Measurements from ENCODE around the gene NMRK2. TPM values are rescaled to one million over a fixed set of nuclear protein-coding genes. Genes with fewer than 3 reads are reported as not detected.

NMRK2 gene
- total RNA-seq, 1 experiment from 2014 or later, result not detected

- ATAC-seq (no peak; the same call in 1 of the 2 replicates), DNase-seq (ENCODE audit: low read depth, low spot score) (no peak)
- ChIA-PET POLR2A (no interaction called here), RAD21 (ENCODE audit: low non-redundant PET in 1 of 2, low total read pairs in 2 of 2, uncharacterized antibody in 2 of 2, unreplicated experiment in 2 of 2) (no interaction called here), CTCF (no interaction called here)
- Histone ChIP-seq H3K27me3 (ENCODE audit: insufficient read depth, low read length) (no peaks in the 10 kb centered on the region), H3K9me2 (ENCODE audit: insufficient read depth) (no peaks in the 10 kb centered on the region), H4K20me1 (ENCODE audit: insufficient read depth) (no peaks in the 10 kb centered on the region), H3K27ac (ENCODE audit: low read depth, low read length) (no peak overlapping the region), H3K36me3 (ENCODE audit: control insufficient read depth in 1 of 2, insufficient read depth in 2 of 2, low read length in 2 of 2) (no peaks in the 10 kb centered on the region), H3K79me2 (ENCODE audit: insufficient read depth, low read length) (no peaks in the 10 kb centered on the region), H3K4me3 (replicated peaks in 1 of 2; ENCODE audit: low read depth in 1 of 2, low read length in 2 of 2) (no peak overlapping the region), H3K4me1 (ENCODE audit: control insufficient read depth in 1 of 2, insufficient read depth in 2 of 2, low read length in 2 of 2) (no peaks in the 10 kb centered on the region), H2AFZ (ENCODE audit: low read depth, low read length, poor library complexity, severe bottlenecking) (no peak overlapping the region), H3K9me3 (ENCODE audit: control insufficient read depth in 1 of 2, insufficient read depth in 1 of 2, low read depth in 1 of 2, low read length in 2 of 2) (peaks cover 0 to 6% of the 10 kb centered on the region in 2 experiments; a peak in 1 of 4 replicates), H3K4me2 (ENCODE audit: low read length) (no peak overlapping the region), H3K9ac (ENCODE audit: low read length) (no peak overlapping the region)
- intact Hi-C loops (cut with micrococcal nuclease), result no loop called here
- TF ChIP-seq POLR2AphosphoS5 (IDR thresholded peaks at IDR 0.05; ENCODE audit: low read depth, low read length), result no peak
- TF ChIP-seq EGR1 (IDR thresholded peaks at IDR 0.05; ENCODE audit: low read depth), result no peak
- no peak for TF ChIP-seq MAX (IDR thresholded peaks at IDR 0.05)
- TF ChIP-seq EZH2phosphoT487 (IDR thresholded peaks at IDR 0.05; ENCODE audit: borderline replicate concordance), result no peak
- BruUV-seq (replicated peaks), result no TSS peak
Observed at GRCh38 chr19:3908266-3909054, 24.4 kb upstream of the NMRK2 start.

GRCh38 chr19:3910105-3910504 lies 22.8 kb upstream of the NMRK2 start:
- no peaks in the 10 kb centered on the region for H4K20me1 ChIP-seq (ENCODE audit: insufficient read depth)
- intact Hi-C loops (cut with micrococcal nuclease), result no loop called here
- peaks cover 0 to 6% of the 10 kb centered on the region in 2 experiments; a peak in 1 of 4 replicates for H3K9me3 ChIP-seq (ENCODE audit: control insufficient read depth in 1 of 2, insufficient read depth in 1 of 2, low read depth in 1 of 2, low read length in 2 of 2)
- CTCF ChIA-PET, result no interaction called here
- no peaks in the 10 kb centered on the region for H3K36me3 ChIP-seq (ENCODE audit: control insufficient read depth in 1 of 2, insufficient read depth in 2 of 2, low read length in 2 of 2)
- H3K4me2 ChIP-seq (ENCODE audit: low read length), result no peak overlapping the region
- no peak for TF ChIP-seq ATF3 (IDR thresholded peaks at IDR 0.05)
- TF ChIP-seq CBX3 (IDR thresholded peaks at IDR 0.05; ENCODE audit: low read depth), result peak; percentile 20; the same call in 1 of the 2 replicates
- no peak for ATAC-seq
- H2AFZ ChIP-seq (ENCODE audit: low read depth, low read length, poor library complexity, severe bottlenecking), result no peak overlapping the region
- no peaks in the 10 kb centered on the region for H3K9me2 ChIP-seq (ENCODE audit: insufficient read depth)
- H3K79me2 ChIP-seq (ENCODE audit: insufficient read depth, low read length), result no peaks in the 10 kb centered on the region
- H3K9ac ChIP-seq (ENCODE audit: low read length), result no peak overlapping the region
- POLR2A ChIA-PET, result no interaction called here
- no peak overlapping the region for H3K4me3 ChIP-seq (replicated peaks in 1 of 2; ENCODE audit: low read depth in 1 of 2, low read length in 2 of 2)
- H3K27me3 ChIP-seq (ENCODE audit: insufficient read depth, low read length), result no peaks in the 10 kb centered on the region
- no peak for DNase-seq (ENCODE audit: low read depth, low spot score)
- H3K27ac ChIP-seq (ENCODE audit: low read depth, low read length), result no peak overlapping the region
- peaks cover 0 to 6% of the 10 kb centered on the region in 2 experiments; a peak in 3 of 4 replicates for H3K4me1 ChIP-seq (ENCODE audit: control insufficient read depth in 1 of 2, insufficient read depth in 2 of 2, low read length in 2 of 2)
- RAD21 ChIA-PET (ENCODE audit: low non-redundant PET in 1 of 2, low total read pairs in 2 of 2, uncharacterized antibody in 2 of 2, unreplicated experiment in 2 of 2), result no interaction called here
- no TSS peak for BruUV-seq (replicated peaks)

Data from HCT116 (cell line).